IMR-90 (cell line): ENCODE results near the gene CERS1. TPM values are rescaled to one million over a fixed set of nuclear protein-coding genes. Genes with fewer than 3 reads are reported as not detected.

Experiments
- ATAC-seq: fragments of 200-7000 bp; cut with Tn5 transposase; 2 replicates; pipeline ENCODE4 v1.9.1; 2020; ENCODE audit warnings: low read depth, mild to moderate bottlenecking, moderate library complexity
- BruUV-seq: library from RNA; stranded (reverse); fragments of 400-500 nt; replicated peaks from 2 replicates; lab custom pipeline; 2021; lab: Mats Ljungman, UMichigan
- CTCF ChIA-PET: fragments of 300-600 bp; formaldehyde crosslinking; extraction: SDS; loops from one replicate; lab custom pipeline; 2021; ENCODE audit warnings: antibody characterized with exemption; lab: Yijun Ruan, JAX
- POLR2A ChIA-PET: fragments of 300-600 bp; sonication (Branson Sonifier 250); formaldehyde crosslinking; loops from one replicate; lab custom pipeline; 2022; ENCODE audit warnings: antibody characterized with exemption; ENCODE audit not compliant: unreplicated experiment; lab: Charles Lee
- DNase-seq: peaks from one replicate; pipeline ENCODE4 v3.0.0; 2013
- H2AFZ ChIP-seq: replicated peaks from 2 replicates; pipeline ENCODE3; 2013; ENCODE audit warnings: low read length, mild to moderate bottlenecking; ENCODE audit not compliant: poor library complexity
- H2AK5ac ChIP-seq: 2 replicates; pipeline ENCODE4 v1.6.1; 2013; ENCODE audit warnings: low read depth, low read length, inconsistent platforms
- H2AK9ac ChIP-seq: replicated peaks from 2 replicates; pipeline ENCODE3; 2013; ENCODE audit warnings: mild to moderate bottlenecking, low read depth, low read length, moderate library complexity; ENCODE audit not compliant: poor library complexity
- H2BK120ac ChIP-seq: 2 replicates; pipeline ENCODE4 v1.6.1; 2013; ENCODE audit warnings: low read depth, low read length, inconsistent platforms
- H2BK15ac ChIP-seq: 3 replicates; pipeline ENCODE4 v1.6.1; 2013; ENCODE audit warnings: low read depth, low read length, inconsistent platforms
- H2BK20ac ChIP-seq: 2 replicates; pipeline ENCODE4 v1.6.1; 2013; ENCODE audit warnings: low read depth, mild to moderate bottlenecking, inconsistent platforms, low read length, moderate library complexity
- H2BK5ac ChIP-seq: 2 replicates; pipeline ENCODE4 v1.6.1; 2013; ENCODE audit warnings: mild to moderate bottlenecking, low read depth, low read length, inconsistent platforms; ENCODE audit not compliant: poor library complexity, severe bottlenecking
- H3K14ac ChIP-seq: replicated peaks from 2 replicates; pipeline ENCODE4 v1.6.1; 2013; ENCODE audit warnings: low read depth, low read length, inconsistent platforms
- H3K18ac ChIP-seq: 2 replicates; pipeline ENCODE4 v1.6.1; 2013; ENCODE audit warnings: low read depth, low read length, control low read depth
- H3K23ac ChIP-seq: 2 replicates; pipeline ENCODE4 v1.6.1; 2013; ENCODE audit warnings: low read depth, low read length, inconsistent platforms
- H3K27ac ChIP-seq: 2 replicates; pipeline ENCODE4 v1.5.1; 2013; ENCODE audit warnings: mild to moderate bottlenecking, control low read depth, low read length; ENCODE audit not compliant: insufficient read depth
- H3K27me3 ChIP-seq: 2 replicates; pipeline ENCODE4 v1.6.1; 2013; ENCODE audit warnings: low read length; ENCODE audit not compliant: control insufficient read depth, insufficient read depth
- H3K36me3 ChIP-seq: 2 replicates; pipeline ENCODE4 v1.6.1; 2013; ENCODE audit warnings: low read length, mixed read lengths; ENCODE audit not compliant: control insufficient read depth, insufficient read depth
- H3K4ac ChIP-seq: 2 replicates; pipeline ENCODE4 v1.6.1; 2013; ENCODE audit warnings: low read depth, low read length, inconsistent platforms
- H3K4me1 ChIP-seq: 2 replicates; pipeline ENCODE4 v1.6.1; 2013; ENCODE audit warnings: low read length, mixed read lengths; ENCODE audit not compliant: control insufficient read depth, insufficient read depth
- H3K4me2 ChIP-seq: 2 replicates; pipeline ENCODE4 v1.6.1; 2013; ENCODE audit warnings: low read depth, mild to moderate bottlenecking, control low read depth, low read length, moderate library complexity
- H3K4me3 ChIP-seq: 2 replicates; pipeline ENCODE4 v1.5.1; 2013; ENCODE audit warnings: low read depth, mild to moderate bottlenecking, control low read depth, low read length, moderate library complexity; ENCODE audit not compliant: insufficient read depth
- H3K56ac ChIP-seq: 2 replicates; pipeline ENCODE4 v1.6.1; 2013; ENCODE audit warnings: low read length, inconsistent platforms; ENCODE audit not compliant: insufficient read depth; ENCODE audit errors: extremely low read depth
- H3K79me1 ChIP-seq, 2 experiments: 2 replicates each; pipeline ENCODE4 v1.6.1; 2013; ENCODE audit warnings: low read length in 2 of 2, inconsistent platforms in 1 of 2, low read depth in 1 of 2
- H3K9ac ChIP-seq: 2 replicates; pipeline ENCODE4 v1.6.1; 2013; ENCODE audit warnings: low read depth, low read length, control low read depth
- H3K9me1 ChIP-seq: 2 replicates; pipeline ENCODE4 v1.6.1; 2013; ENCODE audit warnings: low read length, inconsistent platforms; ENCODE audit not compliant: insufficient read depth
- H3K9me3 ChIP-seq: 2 replicates; pipeline ENCODE4 v1.6.1; 2013; ENCODE audit warnings: low read length; ENCODE audit not compliant: control insufficient read depth, insufficient read depth
- H4K20me1 ChIP-seq: 2 replicates; pipeline ENCODE4 v1.6.1; 2013; ENCODE audit warnings: low read length, inconsistent platforms; ENCODE audit not compliant: insufficient read depth
- H4K5ac ChIP-seq: 2 replicates; pipeline ENCODE4 v1.6.1; 2013; ENCODE audit warnings: mild to moderate bottlenecking, low read depth, low read length, control low read depth
- H4K8ac ChIP-seq, 2 experiments: 2 replicates each; pipeline ENCODE4 v1.6.1; 2013; ENCODE audit warnings: low read depth in 2 of 2, low read length in 2 of 2, control low read depth in 1 of 2, inconsistent platforms in 1 of 2
- H4K91ac ChIP-seq: 2 replicates; pipeline ENCODE4 v1.6.1; 2013; ENCODE audit warnings: low read depth, low read length, inconsistent platforms; ENCODE audit not compliant: insufficient read depth
- BHLHE40 ChIP-seq: fragments of 150-350 bp; IDR thresholded peaks from 2 replicates; pipeline ENCODE4 v1.6.1; 2016; ENCODE audit warnings: mild to moderate bottlenecking, low read depth, low read length
- CTCF ChIP-seq: conservative IDR thresholded peaks from 2 replicates; pipeline ENCODE4 v1.5.1; 2012; ENCODE audit warnings: mild to moderate bottlenecking, low read depth, low read length, improper control_type of control experiment
- MAFK ChIP-seq: IDR thresholded peaks from 2 replicates; pipeline ENCODE4 v1.6.1; 2012; ENCODE audit warnings: low read depth, low read length, improper control_type of control experiment
- MXI1 ChIP-seq: IDR thresholded peaks from 2 replicates; pipeline ENCODE4 v1.6.1; 2012; ENCODE audit warnings: low read depth, mild to moderate bottlenecking, low read length, moderate library complexity, borderline replicate concordance
- NFE2L2 ChIP-seq: fragments of 150-350 bp; IDR thresholded peaks from 2 replicates; pipeline ENCODE4 v1.6.1; 2016; ENCODE audit warnings: low read depth, mild to moderate bottlenecking, low read length
- WGBS, 2 experiments: methylation state at CpG; one replicate each; pipeline versions ENCODE4 v1.1.5 to v1.1.7; 2013; ENCODE audit warnings: missing lambda C conversion rate in 2 of 2; ENCODE audit not compliant: insufficient read length in 1 of 2; ENCODE audit errors: extremely low coverage in 2 of 2; 5-methylcytosine and 5-hydroxymethylcytosine counted together
- dilution Hi-C: fragments of 300-500 bp; cut with HindIII; formaldehyde crosslinking; loops from one replicate; pipeline ENCODE4 v1.14.3; 2018; ENCODE audit warnings: low sequenced_read_pairs; ENCODE audit not compliant: unreplicated experiment
- in situ Hi-C: fragments of 300-500 bp; cut with MboI; formaldehyde crosslinking; loops from 3 replicates; pipeline ENCODE4 v1.14.3; 2019; ENCODE audit warnings: low sequenced_read_pairs, inconsistent platforms, mixed read lengths
- intact Hi-C: fragments of 100-400 bp; cut with micrococcal nuclease; formaldehyde crosslinking; loops from 2 replicates; pipeline ENCODE4 v1.10.0; 2022
- polyA plus RNA-seq, 3 experiments: library from polyadenylated mRNA; depleted of rRNA; stranded (reverse); fragments of >200 nt; gene quantifications; 2 replicates each; pipeline ENCODE4 v1.2.3, GENCODE V29; 2012; ENCODE audit warnings: low replicate concordance in 1 of 3
- total RNA-seq: library from RNA; depleted of rRNA; stranded (reverse); fragments of >200 nt; gene quantifications from 2 replicates; pipeline ENCODE4 v1.2.3, GENCODE V29; 2012

Gene CERS1
- total and polyA plus RNA-seq, 2 of the 4 experiments (the other 2 are of a cell fraction): 0.90 to 4.3 TPM

DNA sequence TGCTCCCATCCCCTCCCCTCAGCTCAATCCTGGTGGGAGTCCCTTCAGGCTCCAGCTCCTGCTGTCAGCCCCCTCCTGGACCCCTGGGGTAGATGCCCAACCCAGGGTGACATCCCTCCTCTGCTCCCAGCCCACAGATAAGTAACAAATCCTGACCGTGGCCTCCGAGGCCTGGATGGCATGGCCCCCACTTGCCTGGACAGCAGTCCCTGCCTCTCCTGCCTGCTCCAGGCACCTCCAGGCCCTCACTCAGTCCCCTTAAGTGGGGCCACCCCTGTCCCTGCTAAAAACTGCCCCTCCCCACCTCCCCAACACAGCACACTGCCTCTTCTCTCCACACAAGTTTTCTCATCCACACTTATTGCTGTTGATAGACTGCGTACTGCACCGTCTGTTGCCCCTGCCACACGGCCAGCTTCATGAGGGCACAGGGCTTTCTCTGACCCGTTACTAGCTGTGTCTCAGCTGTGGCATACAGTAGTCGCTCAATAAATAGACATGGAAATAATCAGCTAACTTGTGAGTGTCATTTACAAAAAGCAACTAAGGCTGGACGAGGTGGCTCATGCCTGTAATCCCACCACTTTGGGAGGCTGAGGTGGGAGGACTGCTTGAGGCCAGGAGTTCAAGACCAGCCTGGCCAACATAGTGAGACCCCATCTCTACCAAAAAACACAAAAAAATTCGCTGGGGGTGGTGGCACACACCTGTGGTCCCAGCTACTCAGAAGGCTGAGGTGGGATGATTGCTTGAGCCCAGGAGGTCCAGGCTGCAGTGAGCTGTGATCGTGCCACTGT is 5.8 kb downstream of the CERS1 start:
- intact Hi-C loops (no loop called here), in situ Hi-C loops (no loop called here), dilution Hi-C loops (no loop called here)
- POLR2A ChIA-PET: no interaction called here
- no peak overlapping the region for H2BK5ac ChIP-seq
- no peak overlapping the region for H3K14ac ChIP-seq
- no peak overlapping the region for H3K9ac ChIP-seq
- no peak overlapping the region for H4K91ac ChIP-seq
- H2BK20ac ChIP-seq: no peak overlapping the region
- CTCF ChIA-PET: interaction anchor here (0.5 to 1.1 kb wide), 2 partner anchors 15 to 82 kb away, joined by 5 read pairs; no protein-coding TSS in a partner anchor
- H3K18ac ChIP-seq: no peak overlapping the region
- no peak overlapping the region for H4K8ac ChIP-seq
- DNase-seq (no peak), ATAC-seq (no peak)
- H3K79me1 ChIP-seq: no peaks in the 10 kb centered on the region
- no peaks in the 10 kb centered on the region; the same call in 1 of the 2 replicates for H3K36me3 ChIP-seq
- H3K9me1 ChIP-seq: no peaks in the 10 kb centered on the region
- H2AK9ac ChIP-seq: no peak overlapping the region
- H2BK120ac ChIP-seq: no peak overlapping the region
- H2AK5ac ChIP-seq: no peak overlapping the region
- H3K56ac ChIP-seq: no peak overlapping the region
- BruUV-seq: no TSS peak
- H3K27me3 ChIP-seq: peaks cover 6% of the 10 kb centered on the region; the same call in 1 of the 2 replicates
- no peaks in the 10 kb centered on the region for H3K9me3 ChIP-seq
- H3K23ac ChIP-seq: no peak overlapping the region
- H3K4me2 ChIP-seq: no peak overlapping the region
- no peak overlapping the region for H4K5ac ChIP-seq
- H2AFZ ChIP-seq: no peak overlapping the region
- peaks cover 6% of the 10 kb centered on the region; the same call in 1 of the 2 replicates for H3K4me1 ChIP-seq
- no peak for TF ChIP-seq NFE2L2
- TF ChIP-seq MAFK: no peak
- TF ChIP-seq BHLHE40: no peak
- TF ChIP-seq CTCF: no peak
- no peak for TF ChIP-seq MXI1
- 0 out of 2 replicates have a peak, but pooled peaks cover 8% of the 10 kb centered on the region for H4K20me1 ChIP-seq
- H2BK15ac ChIP-seq: no peak overlapping the region
- H3K4me3 ChIP-seq: no peak overlapping the region
- H3K27ac ChIP-seq: no peak overlapping the region
- 65% methylated on average over 7 of the region's 10 CpGs; no CpG with 5 or more reads in 1 of the 2 experiments for WGBS, 2 experiments
- H3K4ac ChIP-seq: no peak overlapping the region
